BLaER1 treated with 17β-estradiol and CSF1 and Interleukin-3, amounts not matched to agents 10 nM and 100 nM (cell line): ENCODE measurements around the gene DDIAS.

Experiments used
- H3K27ac ChIP-seq, 11 experiments: shearing (Covaris generic); formaldehyde crosslinking; 2 replicates each; pipeline ENCODE4 v1.8.1; 2022
- H3K27me3 ChIP-seq, 11 experiments: shearing (Covaris generic); formaldehyde crosslinking; 2 replicates each; pipeline ENCODE4 v1.8.1; 2022
- H3K36me3 ChIP-seq, 11 experiments: shearing (Covaris generic); formaldehyde crosslinking; 2 replicates each; pipeline ENCODE4 v1.8.1; 2022
- H3K4me1 ChIP-seq, 10 experiments: shearing (Covaris generic); formaldehyde crosslinking; 2 replicates each; pipeline ENCODE4 v1.8.1; 2022
- H3K4me2 ChIP-seq, 11 experiments: shearing (Covaris generic); formaldehyde crosslinking; 2 replicates each; pipeline ENCODE4 v1.8.1; 2022
- H3K4me3 ChIP-seq, 10 experiments: shearing (Covaris generic); formaldehyde crosslinking; 2 replicates each; pipeline ENCODE4 v1.8.1; 2022
- H3K9ac ChIP-seq, 11 experiments: shearing (Covaris generic); formaldehyde crosslinking; 2 replicates each; pipeline ENCODE4 v1.8.1; 2022
- H3K9me3 ChIP-seq, 11 experiments: shearing (Covaris generic); formaldehyde crosslinking; replicated peaks in 1 of 11; 2 replicates each; pipeline ENCODE4 v1.8.1; 2022
- H4K20me1 ChIP-seq, 11 experiments: shearing (Covaris generic); formaldehyde crosslinking; 2 replicates each; pipeline ENCODE4 v1.8.1; 2022
- Cebpa-rat ChIP-seq, 11 experiments: shearing (Covaris generic); IDR thresholded peaks; 2 replicates each; pipeline ENCODE4 v1.8.1; 2022

The DDIAS gene

GRCh38 chr11:82978422-82979099 lies 77.0 kb downstream of the DDIAS start:
- no peak for TF ChIP-seq Cebpa-rat (IDR thresholded peaks at IDR 0.05)

GRCh38 chr11:82979824-82980223 lies 78.3 kb downstream of the DDIAS start:
- H3K9me3 ChIP-seq = no peaks in the 10 kb centered on the region
- H4K20me1 ChIP-seq = no peaks in the 10 kb centered on the region
- peaks cover 0 to 12% (median 0%) of the 10 kb centered on the region in 11 experiments; a peak in 4 of 22 replicates for H3K27me3 ChIP-seq
- TF ChIP-seq Cebpa-rat (IDR thresholded peaks at IDR 0.05) = no peak
- H3K27ac ChIP-seq = no peak overlapping the region
- H3K4me1 ChIP-seq = peaks cover 0 to 33% (median 25%) of the 10 kb centered on the region in 10 experiments; a peak in 16 of 20 replicates
- H3K4me3 ChIP-seq = no peak overlapping the region
- H3K36me3 ChIP-seq = peaks cover 0 to 8% (median 0%) of the 10 kb centered on the region in 11 experiments; a peak in 2 of 22 replicates
- H3K4me2 ChIP-seq = no peak overlapping the region
- no peak overlapping the region for H3K9ac ChIP-seq

More at GRCh38 chr11:82978422-82979099, 77.0 kb downstream of the DDIAS start:
- H3K4me1 ChIP-seq = peaks cover 0 to 33% (median 25%) of the 10 kb centered on the region in 10 experiments; a peak in 16 of 20 replicates
- H3K4me2 ChIP-seq = peak overlapping the region in 6 of 11 experiments; percentile 28 to 80 (median 72); a peak in 8 of 22 replicates
- peaks cover 0 to 14% (median 0%) of the 10 kb centered on the region in 11 experiments; a peak in 4 of 22 replicates for H3K27me3 ChIP-seq
- no peak overlapping the region for H3K27ac ChIP-seq
- no peaks in the 10 kb centered on the region for H3K9me3 ChIP-seq
- H4K20me1 ChIP-seq = no peaks in the 10 kb centered on the region
- no peak overlapping the region for H3K9ac ChIP-seq
- H3K36me3 ChIP-seq = peaks cover 0 to 5% (median 0%) of the 10 kb centered on the region in 11 experiments; a peak in 2 of 22 replicates
- no peak overlapping the region for H3K4me3 ChIP-seq

- H3K4me2 ChIP-seq = no peak overlapping the region
- peaks cover 0 to 8% (median 0%) of the 10 kb centered on the region in 11 experiments; a peak in 2 of 22 replicates for H3K36me3 ChIP-seq
- H3K27me3 ChIP-seq = peaks cover 0 to 8% (median 0%) of the 10 kb centered on the region in 11 experiments; a peak in 4 of 22 replicates
- TF ChIP-seq Cebpa-rat (IDR thresholded peaks at IDR 0.05) = no peak
- no peak overlapping the region for H3K4me3 ChIP-seq
- no peak overlapping the region for H3K9ac ChIP-seq
- H3K4me1 ChIP-seq = peaks cover 0 to 32% (median 25%) of the 10 kb centered on the region in 10 experiments; a peak in 16 of 20 replicates
- H4K20me1 ChIP-seq = no peaks in the 10 kb centered on the region
- H3K9me3 ChIP-seq = no peaks in the 10 kb centered on the region
- H3K27ac ChIP-seq = no peak overlapping the region
These were observed 78.8 kb downstream of the DDIAS start for GRCh38 chr11:82980292-82980691.

GRCh38 chr11:82980947-82981346 lies 79.4 kb downstream of the DDIAS start:
- Histone ChIP-seq H3K27me3 (peaks cover 0 to 1% (median 0%) of the 10 kb centered on the region in 11 experiments; a peak in 2 of 22 replicates), H3K27ac (no peak overlapping the region), H3K9ac (no peak overlapping the region), H3K4me1 (peaks cover 0 to 28% (median 22%) of the 10 kb centered on the region in 10 experiments; a peak in 16 of 20 replicates), H3K36me3 (peaks cover 0 to 8% (median 0%) of the 10 kb centered on the region in 11 experiments; a peak in 2 of 22 replicates), H3K4me3 (no peak overlapping the region), H4K20me1 (no peaks in the 10 kb centered on the region), H3K9me3 (no peaks in the 10 kb centered on the region), H3K4me2 (no peak overlapping the region)
- TF ChIP-seq Cebpa-rat (IDR thresholded peaks at IDR 0.05) = no peak

DNA sequence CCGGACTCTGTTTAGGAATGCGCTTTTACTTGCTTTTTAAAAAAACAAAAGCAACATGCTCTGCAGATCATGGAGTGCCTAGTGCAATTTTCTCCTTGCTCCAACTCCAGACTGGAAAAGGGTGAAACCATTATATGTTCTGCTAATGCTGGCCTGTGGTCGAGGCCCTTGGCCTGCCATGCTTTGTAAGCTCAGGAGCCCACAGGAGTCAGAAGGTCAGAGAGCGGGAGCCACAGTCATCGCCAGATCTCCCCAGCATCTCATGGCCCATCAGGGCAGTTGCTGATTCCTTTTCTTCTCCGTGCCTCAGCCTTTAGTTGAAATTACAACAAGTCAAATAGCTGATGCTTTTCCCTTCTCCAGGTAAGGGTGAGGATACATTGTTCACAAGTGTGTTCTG lies 80.3 kb downstream of the DDIAS start:
- no peak for TF ChIP-seq Cebpa-rat (IDR thresholded peaks at IDR 0.05)
- peaks cover 0 to 19% (median 13%) of the 10 kb centered on the region in 10 experiments; a peak in 15 of 20 replicates for H3K4me1 ChIP-seq
- no peak overlapping the region for H3K9ac ChIP-seq

More for the DNA sequence above, 80.3 kb downstream of the DDIAS start:
- no peak overlapping the region for H3K4me2 ChIP-seq
- H3K27ac ChIP-seq = no peak overlapping the region
- H3K9me3 ChIP-seq = no peaks in the 10 kb centered on the region
- no peak overlapping the region for H3K4me3 ChIP-seq
- no peaks in the 10 kb centered on the region for H4K20me1 ChIP-seq
- H3K36me3 ChIP-seq = peaks cover 0 to 8% (median 0%) of the 10 kb centered on the region in 11 experiments; a peak in 2 of 22 replicates
- H3K27me3 ChIP-seq = no peaks in the 10 kb centered on the region
